DND-41 (cell line): ENCODE measurements around the gene ECSCR.

Source experiments
- ATAC-seq: fragments of 200-7000 bp; cut with Tn5 transposase; 3 replicates; pipeline ENCODE4 v1.9.1; 2021; ENCODE audit warnings: low read depth; ENCODE audit not compliant: insufficient read depth
- DNase-seq: peaks from one replicate; pipeline ENCODE4 v3.0.0-alpha.2; 2020
- H2AFZ ChIP-seq: 2 replicates; pipeline ENCODE4 v1.6.0; 2012; ENCODE audit warnings: low read depth, low read length
- H3K27ac ChIP-seq: 2 replicates; pipeline ENCODE4 v1.5.1; 2012; ENCODE audit warnings: low read length, inconsistent platforms
- H3K27me3 ChIP-seq: fragments of 200-600 bp; sonication (generic); 2 replicates; pipeline ENCODE4 v1.6.0; 2012; ENCODE audit warnings: low read length, mild to moderate bottlenecking, inconsistent platforms; ENCODE audit not compliant: insufficient read depth, poor library complexity
- H3K36me3 ChIP-seq: 2 replicates; pipeline ENCODE4 v1.5.1; 2012; ENCODE audit warnings: low read length, inconsistent platforms; ENCODE audit not compliant: insufficient read depth
- H3K4me1 ChIP-seq: 2 replicates; pipeline ENCODE4 v1.5.1; 2012; ENCODE audit warnings: mild to moderate bottlenecking, low read length; ENCODE audit not compliant: insufficient read depth
- H3K4me2 ChIP-seq: 2 replicates; pipeline ENCODE4 v1.6.0; 2012; ENCODE audit warnings: mild to moderate bottlenecking, moderate library complexity, low read length, inconsistent platforms; ENCODE audit not compliant: insufficient read depth
- H3K4me3 ChIP-seq, 2 experiments: fragments of 200-600 bp in 1 of 2; shearing (Covaris generic) in 1 of 2; 2 replicates each; pipeline ENCODE4 v1.5.1; 2012 to 2016; ENCODE audit warnings: inconsistent platforms in 2 of 2, low read length in 2 of 2, mild to moderate bottlenecking in 2 of 2, low read depth in 1 of 2, moderate library complexity in 1 of 2
- H3K79me2 ChIP-seq: 2 replicates; pipeline ENCODE4 v1.6.0; 2012; ENCODE audit warnings: low read length, inconsistent platforms; ENCODE audit not compliant: insufficient read depth
- H3K9ac ChIP-seq: 2 replicates; pipeline ENCODE4 v1.6.0; 2012; ENCODE audit warnings: low read depth, mild to moderate bottlenecking, inconsistent platforms, low read length, moderate library complexity
- H3K9me3 ChIP-seq: 2 replicates; pipeline ENCODE4 v1.5.1; 2012; ENCODE audit warnings: low read length, moderate library complexity, mild to moderate bottlenecking, inconsistent platforms; ENCODE audit not compliant: insufficient read depth, severe bottlenecking
- H4K20me1 ChIP-seq: 2 replicates; pipeline ENCODE4 v1.6.0; 2012; ENCODE audit warnings: low read length; ENCODE audit not compliant: insufficient read depth
- CTCF ChIP-seq: IDR thresholded peaks from 2 replicates; pipeline ENCODE4 v1.5.1; 2012; ENCODE audit warnings: borderline replicate concordance, low read length, moderate library complexity, mild to moderate bottlenecking; ENCODE audit not compliant: poor library complexity, severe bottlenecking; ENCODE audit errors: extremely low read depth
- EZH2 ChIP-seq: IDR thresholded peaks from 3 replicates; pipeline ENCODE4 v1.6.1; 2012; ENCODE audit warnings: borderline replicate concordance, low read depth, mild to moderate bottlenecking, moderate library complexity, low read length, inconsistent platforms; ENCODE audit not compliant: severe bottlenecking

ECSCR gene

GRCh38 chr5:139475865-139476617, 13.5 kb upstream of the ECSCR start:
- ATAC-seq (no peak; the same call in 1 of the 3 replicates), DNase-seq (no peak)
- no peaks in the 10 kb centered on the region for H3K9me3 ChIP-seq
- H3K4me2 ChIP-seq, result no peak overlapping the region
- H3K79me2 ChIP-seq, result no peaks in the 10 kb centered on the region
- H3K4me3 ChIP-seq, result no peak overlapping the region; a peak in 1 of 4 replicates
- no peaks in the 10 kb centered on the region for H3K27me3 ChIP-seq
- peaks cover 42% of the 10 kb centered on the region for H3K4me1 ChIP-seq
- no peak overlapping the region for H3K9ac ChIP-seq
- TF ChIP-seq EZH2 (no peak), CTCF (no peak)
- H3K27ac ChIP-seq, result peak overlapping the region; percentile 98
- no peak overlapping the region for H2AFZ ChIP-seq
- no peaks in the 10 kb centered on the region; the same call in 1 of the 2 replicates for H3K36me3 ChIP-seq
- H4K20me1 ChIP-seq, result no peaks in the 10 kb centered on the region

- DNase-seq (peak; percentile 87), ATAC-seq (peak; percentile 85)
- Histone ChIP-seq H3K4me2 (peak overlapping the region; percentile 56), H3K79me2 (no peaks in the 10 kb centered on the region), H3K4me1 (peaks cover 42% of the 10 kb centered on the region), H3K36me3 (no peaks in the 10 kb centered on the region; the same call in 1 of the 2 replicates), H3K4me3 (peak overlapping the region in 1 of 2 experiments; percentile 37; a peak in 2 of 4 replicates), H3K27me3 (no peaks in the 10 kb centered on the region), H2AFZ (peak overlapping the region; percentile 49; the same call in 1 of the 2 replicates), H3K27ac (peak overlapping the region; percentile 98), H4K20me1 (no peaks in the 10 kb centered on the region), H3K9me3 (no peaks in the 10 kb centered on the region), H3K9ac (peak overlapping the region; percentile 52)
- TF ChIP-seq EZH2 (no peak), CTCF (no peak)
Measured at GRCh38 chr5:139474890-139475791, 12.6 kb upstream of the ECSCR start.

- Histone ChIP-seq H2AFZ (no peak overlapping the region), H4K20me1 (no peaks in the 10 kb centered on the region), H3K9me3 (no peaks in the 10 kb centered on the region), H3K36me3 (no peaks in the 10 kb centered on the region; the same call in 1 of the 2 replicates), H3K9ac (no peak overlapping the region), H3K27ac (peak overlapping the region; percentile 70; the same call in 1 of the 2 replicates), H3K4me1 (peaks cover 43% of the 10 kb centered on the region), H3K79me2 (no peaks in the 10 kb centered on the region), H3K4me2 (no peak overlapping the region), H3K27me3 (no peaks in the 10 kb centered on the region), H3K4me3 (no peak overlapping the region)
- no peak for TF ChIP-seq CTCF
- TF ChIP-seq EZH2, result no peak
- ATAC-seq (no peak), DNase-seq (no peak)
Measured at GRCh38 chr5:139473565-139473964, 11.0 kb upstream of the ECSCR start.
